GM12892 (cell line): ENCODE measurements around the gene GABRQ.

Experiments
- POLR2A ChIP-seq: IDR thresholded peaks from 2 replicates; pipeline ENCODE4 v1.6.1; 2011; ENCODE audit warnings: low read depth, low read length, control low read depth
- POLR2AphosphoS5 ChIP-seq: IDR thresholded peaks from 2 replicates; pipeline ENCODE4 v1.6.1; 2011; ENCODE audit warnings: low read depth, low read length, control low read depth
- TAF1 ChIP-seq: IDR thresholded peaks from 2 replicates; pipeline ENCODE4 v1.6.1; 2011; ENCODE audit warnings: low read depth, mild to moderate bottlenecking, control low read depth, low read length, borderline replicate concordance

DNA sequence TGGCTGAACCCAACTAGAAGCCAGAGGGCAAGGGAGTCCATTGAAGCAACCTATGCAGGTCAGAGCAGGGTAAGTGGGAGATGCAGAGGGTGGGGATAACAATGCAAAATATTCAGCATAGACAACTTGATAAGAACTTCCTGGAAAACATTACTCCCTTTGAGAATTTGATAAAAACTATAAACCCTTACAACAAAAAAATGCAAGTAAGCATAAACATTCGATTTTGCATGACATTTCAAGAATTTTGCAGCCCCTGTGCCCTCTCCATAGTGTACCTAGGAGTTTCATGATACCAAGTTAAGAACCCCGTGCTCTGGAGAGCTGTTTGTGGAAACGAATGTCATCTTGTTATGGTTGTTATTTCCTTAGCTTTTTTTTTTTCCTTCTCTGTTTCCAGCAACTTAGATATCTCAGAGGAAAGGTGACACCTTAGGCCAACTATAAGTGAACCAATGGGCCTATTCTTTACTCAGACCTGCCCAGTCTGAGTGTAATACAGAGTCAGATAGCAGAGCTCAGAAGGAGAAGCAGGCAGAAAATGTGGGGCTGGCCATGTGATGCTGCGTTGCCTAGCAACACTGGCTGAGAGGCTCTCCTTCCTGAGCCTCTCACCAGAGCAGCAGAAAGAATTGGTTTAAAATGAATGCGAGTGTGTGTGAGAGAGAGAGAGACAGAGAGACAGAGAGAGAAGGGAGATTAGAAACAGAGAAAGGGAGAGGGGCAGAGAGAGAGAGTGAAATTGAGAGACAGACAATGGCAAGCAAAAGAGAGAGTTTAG is 36.7 kb upstream of the GABRQ start:
- no peak for TF ChIP-seq POLR2A
- no peak for TF ChIP-seq POLR2AphosphoS5
- no peak for TF ChIP-seq TAF1
